ENCODE data around the gene SNHG17.
"Not testable (repeated sequence)": the region's sequence is repeated elsewhere in the genome, so short reads cannot be mapped to it uniquely, and the experiment has no call there.

The SNHG17 gene

GRCh38 chr20:38447931-38448675, 13.0 kb upstream of the SNHG17 start:
- DNase-seq (ENCODE audit: low read depth) = no peak

- DNase-seq (ENCODE audit: low read depth) = no peak
These were observed 12.1 kb upstream of the SNHG17 start for GRCh38 chr20:38447251-38447661.

- peak; percentile 87 for DNase-seq (ENCODE audit: low read depth)
These were observed 11.5 kb upstream of the SNHG17 start for GRCh38 chr20:38446441-38447209.

- DNase-seq (ENCODE audit: low read depth) = no peak
These were observed 10.8 kb upstream of the SNHG17 start for GRCh38 chr20:38445901-38446425.

- DNase-seq (ENCODE audit: low read depth) = no peak
These were observed 10.3 kb upstream of the SNHG17 start for GRCh38 chr20:38445381-38445796.

GRCh38 chr20:38441916-38442315, 6.8 kb upstream of the SNHG17 start:
- no peak for DNase-seq (ENCODE audit: low read depth)

- not testable (repeated sequence) for DNase-seq (ENCODE audit: low read depth)
These were observed 6.0 kb upstream of the SNHG17 start for GRCh38 chr20:38441110-38441509.

- DNase-seq (ENCODE audit: low read depth) = no peak
These were observed 2.7 kb upstream of the SNHG17 start for GRCh38 chr20:38437796-38438195.

- DNase-seq (ENCODE audit: low read depth) = peak; percentile 88
These were observed 419 bp upstream of the SNHG17 start for GRCh38 chr20:38435555-38435939.

- peak; percentile 38 for DNase-seq (ENCODE audit: low read depth)
These were observed 807 bp downstream of the SNHG17 start for GRCh38 chr20:38434301-38434741.

GRCh38 chr20:38433304-38433972, 1.7 kb downstream of the SNHG17 start:
- no peak for DNase-seq (ENCODE audit: low read depth)

- DNase-seq (ENCODE audit: low read depth) = not testable (repeated sequence)
These were observed 2.3 kb downstream of the SNHG17 start for GRCh38 chr20:38432870-38433269.

- DNase-seq (ENCODE audit: low read depth) = no peak
These were observed 2.8 kb downstream of the SNHG17 start for GRCh38 chr20:38432292-38432691.

- DNase-seq (ENCODE audit: low read depth) = peak; percentile 23
These were observed 4.3 kb downstream of the SNHG17 start for GRCh38 chr20:38430679-38431325.

GRCh38 chr20:38429301-38429700, 5.8 kb downstream of the SNHG17 start:
- DNase-seq (ENCODE audit: low read depth) = no peak

- no peak for DNase-seq (ENCODE audit: low read depth)
These were observed 6.3 kb downstream of the SNHG17 start for GRCh38 chr20:38428800-38429199.

GRCh38 chr20:38427655-38428023, 7.5 kb downstream of the SNHG17 start:
- DNase-seq (ENCODE audit: low read depth) = no peak

- peak; percentile 95 for DNase-seq (ENCODE audit: low read depth)
These were observed 8.9 kb downstream of the SNHG17 start for GRCh38 chr20:38426006-38426897.

- DNase-seq (ENCODE audit: low read depth) = no peak
These were observed 10.7 kb downstream of the SNHG17 start for GRCh38 chr20:38424401-38424800.

GRCh38 chr20:38423541-38423940, 11.6 kb downstream of the SNHG17 start:
- no peak for DNase-seq (ENCODE audit: low read depth)

GRCh38 chr20:38421915-38422314, 13.2 kb downstream of the SNHG17 start:
- no peak for DNase-seq (ENCODE audit: low read depth)
